Loucy (cell line): ENCODE measurements around the gene NELFB.

ENCODE experiments used
- CTCF ChIP-seq: fragments of 200-600 bp; sonication (generic); conservative IDR thresholded peaks from 2 replicates; pipeline ENCODE4 v1.5.1; 2014; ENCODE audit warnings: mild to moderate bottlenecking, antibody characterized with exemption, low read length
- EZH2phosphoT487 ChIP-seq: fragments of 200-600 bp; IDR thresholded peaks from 2 replicates; pipeline ENCODE4 v1.6.1; 2018; ENCODE audit warnings: antibody characterized with exemption, mild to moderate bottlenecking, moderate library complexity, borderline replicate concordance

DNA sequence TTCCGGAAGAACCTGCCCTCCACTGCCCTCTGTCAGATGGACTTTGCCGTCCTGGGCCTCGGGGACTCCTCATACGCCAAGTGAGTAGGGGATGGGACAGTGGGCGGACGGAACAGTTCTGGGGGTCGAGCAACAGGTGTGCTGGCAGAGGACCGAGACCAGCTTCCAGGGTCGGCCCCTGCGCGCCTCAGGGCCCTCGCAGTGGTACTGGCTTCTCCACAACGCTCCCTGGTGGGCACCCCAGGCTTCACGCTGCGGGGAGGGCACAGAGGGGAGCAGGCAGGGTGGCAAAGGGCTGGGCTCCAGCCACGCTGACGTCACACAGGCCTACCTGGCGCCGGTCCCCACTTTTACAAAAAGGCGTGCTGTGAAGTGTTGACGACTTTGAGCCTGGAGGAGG is 42.6 kb upstream of the NELFB start:
- TF ChIP-seq CTCF (no peak; the same call in 1 of the 2 replicates), EZH2phosphoT487 (no peak)
